CD14-positive monocyte (primary cell): Measurements from ENCODE around the gene PRR20C. TPM values are rescaled to one million over a fixed set of nuclear protein-coding genes. Genes with fewer than 3 reads are reported as not detected.

Experiments
- DNase-seq, 3 donors: peaks; one replicate each; pipeline ENCODE4 v3.0.0-alpha.2; 2011 to 2022
- H2AFZ ChIP-seq: 2 replicates; pipeline ENCODE4 v1.6.0; 2012; ENCODE audit warnings: mild to moderate bottlenecking, low read depth, low read length, inconsistent platforms; ENCODE audit not compliant: insufficient read depth, poor library complexity, severe bottlenecking
- H3K27ac ChIP-seq, 2 donors: 1 replicate in 1 of 2; 2 replicates in 1 of 2; pipeline ENCODE4 v1.5.1; 2012 to 2013; ENCODE audit warnings: low read length in 2 of 2, control low read depth in 1 of 2, inconsistent platforms in 1 of 2, low read depth in 1 of 2, mild to moderate bottlenecking in 1 of 2
- H3K27me3 ChIP-seq, 2 donors: one replicate each; pipeline versions ENCODE4 v1.6.0 to v1.6.1; 2011 to 2013; ENCODE audit warnings: low read length in 2 of 2; ENCODE audit not compliant: control insufficient read depth in 2 of 2, insufficient read depth in 2 of 2
- H3K36me3 ChIP-seq, 2 donors: replicated peaks in 1 of 2; 1 replicate in 1 of 2; 2 replicates in 1 of 2; pipeline versions ENCODE4 v1.5.1 to v1.6.1; 2012 to 2013; ENCODE audit warnings: low read length in 2 of 2, control low read depth in 1 of 2, inconsistent platforms in 1 of 2, mild to moderate bottlenecking in 1 of 2; ENCODE audit not compliant: insufficient read depth in 2 of 2, control insufficient read depth in 1 of 2
- H3K4me1 ChIP-seq, 2 donors: 1 replicate in 1 of 2; 2 replicates in 1 of 2; pipeline versions ENCODE4 v1.5.1 to v1.6.1; 2012 to 2013; ENCODE audit warnings: low read length in 2 of 2, control low read depth in 1 of 2, inconsistent platforms in 1 of 2, mild to moderate bottlenecking in 1 of 2, moderate library complexity in 1 of 2; ENCODE audit not compliant: insufficient read depth in 2 of 2, control insufficient read depth in 1 of 2
- H3K4me2 ChIP-seq: replicated peaks from 2 replicates; pipeline ENCODE3; 2012; ENCODE audit warnings: low read length, moderate library complexity, mild to moderate bottlenecking; ENCODE audit not compliant: poor library complexity, severe bottlenecking; ENCODE audit errors: extremely low read depth
- H3K4me3 ChIP-seq, 3 experiments: fragments of 200-600 bp in 1 of 3; sonication (generic) in 1 of 3; replicated peaks in 1 of 3; 1 replicate in 2 of 3; 2 replicates in 1 of 3; pipeline ENCODE4 v1.5.1; 2011 to 2013; ENCODE audit warnings: low read length in 3 of 3, mild to moderate bottlenecking in 3 of 3, control low read depth in 2 of 3, low read depth in 2 of 3, inconsistent platforms in 1 of 3, moderate library complexity in 1 of 3
- H3K79me2 ChIP-seq: 2 replicates; pipeline ENCODE4 v1.6.0; 2012; ENCODE audit warnings: mild to moderate bottlenecking, control low read depth, inconsistent platforms, low read length, moderate library complexity; ENCODE audit not compliant: insufficient read depth
- H3K9ac ChIP-seq: 2 replicates; pipeline ENCODE4 v1.6.0; 2017; ENCODE audit warnings: low read length, mild to moderate bottlenecking; ENCODE audit not compliant: insufficient read depth, poor library complexity, severe bottlenecking
- H3K9me3 ChIP-seq, 2 donors: replicated peaks in 1 of 2; 1 replicate in 1 of 2; 2 replicates in 1 of 2; pipeline versions ENCODE4 v1.5.1 to v1.6.1; 2012 to 2013; ENCODE audit warnings: low read length in 2 of 2, control low read depth in 1 of 2; ENCODE audit not compliant: control insufficient read depth in 1 of 2, insufficient read depth in 1 of 2
- H4K20me1 ChIP-seq: 2 replicates; pipeline ENCODE4 v1.6.0; 2012; ENCODE audit warnings: mild to moderate bottlenecking, low read length, control low read depth, moderate library complexity; ENCODE audit not compliant: insufficient read depth
- H3K27ac Mint-ChIP-seq, 7 donors: one replicate each; pipeline ENCODE4 v1.8.0; 2020; ENCODE audit warnings: mild to moderate bottlenecking in 7 of 7, mixed read lengths in 7 of 7, moderate library complexity in 6 of 7, inconsistent platforms in 2 of 7
- H3K27me3 Mint-ChIP-seq, 3 donors: one replicate each; pipeline ENCODE4 v1.8.0; 2021 to 2022; ENCODE audit warnings: low read depth in 3 of 3, mild to moderate bottlenecking in 3 of 3, mixed read lengths in 3 of 3, moderate library complexity in 3 of 3, inconsistent platforms in 1 of 3
- H3K36me3 Mint-ChIP-seq, 2 donors: one replicate each; pipeline ENCODE4 v1.8.0; 2020; ENCODE audit warnings: mixed read lengths in 2 of 2, inconsistent platforms in 1 of 2, mild to moderate bottlenecking in 1 of 2
- H3K4me1 Mint-ChIP-seq: one replicate; pipeline ENCODE4 v1.8.0; 2020; ENCODE audit warnings: mild to moderate bottlenecking, mixed read lengths
- H3K4me3 Mint-ChIP-seq, 2 donors: one replicate each; pipeline ENCODE4 v1.8.0; 2020; ENCODE audit warnings: mild to moderate bottlenecking in 2 of 2, mixed read lengths in 2 of 2, moderate library complexity in 1 of 2
- H3K9me3 Mint-ChIP-seq, 7 donors: one replicate each; pipeline ENCODE4 v1.8.0; 2020 to 2022; ENCODE audit warnings: mixed read lengths in 7 of 7, mild to moderate bottlenecking in 6 of 7, moderate library complexity in 6 of 7, inconsistent platforms in 2 of 7
- CTCF ChIP-seq: fragments of 200-600 bp; IDR thresholded peaks from one replicate; pipeline ENCODE4 v1.8.0; 2022; ENCODE audit warnings: antibody characterized with exemption, mild to moderate bottlenecking
- WGBS: methylation state at CpG from one replicate; pipeline ENCODE4 v1.1.5; 2013; ENCODE audit warnings: missing lambda C conversion rate; ENCODE audit not compliant: insufficient coverage; 5-methylcytosine and 5-hydroxymethylcytosine counted together
- intact Hi-C, 2 donors: fragments of 100-400 bp; cut with micrococcal nuclease; formaldehyde crosslinking; loops; one replicate each; pipeline versions ENCODE4 v1.15.0 to v1.15.1; 2023
- polyA plus RNA-seq, 3 donors: library from polyadenylated mRNA; depleted of rRNA in 1 of 3; unstranded in 2 of 3; stranded (reverse) in 1 of 3; fragments of 300-500 nt in 2 of 3; fragments of >200 nt in 1 of 3; fragmentation: Illumina TruSeq in 2 of 3; gene quantifications; 1 replicate in 2 of 3; 2 replicates in 1 of 3; pipeline ENCODE4 v1.2.3, GENCODE V29; 2012 to 2021

PRR20C gene
- polyA plus RNA-seq, 3 donors: not detected

GRCh38 chr13:57123681-57124080 is 30.2 kb upstream of the PRR20C start:
- Mint-ChIP-seq H3K4me1 (no peaks in the 10 kb centered on the region), H3K27me3 (no peaks in the 10 kb centered on the region), H3K4me3 (no peak overlapping the region), H3K9me3 (peaks cover 0 to 6% (median 3%) of the 10 kb centered on the region in 7 donors), H3K27ac (no peak overlapping the region), H3K36me3 (no peaks in the 10 kb centered on the region)
- TF ChIP-seq CTCF: no peak
- no peaks in the 10 kb centered on the region for H3K4me1 ChIP-seq
- no peak overlapping the region for H2AFZ ChIP-seq
- no peak for DNase-seq
- intact Hi-C loops: no loop called here
- H3K79me2 ChIP-seq: no peaks in the 10 kb centered on the region
- H3K9me3 ChIP-seq: peaks cover 11 to 12% of the 10 kb centered on the region in 2 donors
- no peaks in the 10 kb centered on the region for H4K20me1 ChIP-seq
- no peak overlapping the region for H3K4me3 ChIP-seq
- no peak overlapping the region for H3K4me2 ChIP-seq
- no peaks in the 10 kb centered on the region for H3K36me3 ChIP-seq
- H3K27me3 ChIP-seq: no peaks in the 10 kb centered on the region
- no peak overlapping the region for H3K9ac ChIP-seq
- no CpG with 5 or more reads among the region's 1 CpG for WGBS
- no peak overlapping the region for H3K27ac ChIP-seq

GRCh38 chr13:57128909-57129308 is 25.0 kb upstream of the PRR20C start:
- Histone ChIP-seq H3K79me2 (no peaks in the 10 kb centered on the region), H3K4me3 (no peak overlapping the region), H4K20me1 (no peaks in the 10 kb centered on the region), H3K4me2 (no peak overlapping the region), H3K9me3 (peaks cover 0 to 6% of the 10 kb centered on the region in 2 donors), H3K27ac (no peak overlapping the region), H3K4me1 (no peaks in the 10 kb centered on the region), H2AFZ (no peak overlapping the region), H3K36me3 (no peaks in the 10 kb centered on the region), H3K9ac (no peak overlapping the region), H3K27me3 (no peaks in the 10 kb centered on the region)
- intact Hi-C loops: no loop called here
- Mint-ChIP-seq H3K9me3 (peaks cover 0 to 8% (median 0%) of the 10 kb centered on the region in 7 donors), H3K27ac (no peak overlapping the region), H3K4me1 (no peaks in the 10 kb centered on the region), H3K36me3 (no peaks in the 10 kb centered on the region), H3K27me3 (no peaks in the 10 kb centered on the region), H3K4me3 (no peak overlapping the region)
- DNase-seq: no peak
- 100% methylated on average over 1 of the region's 6 CpGs for WGBS
- TF ChIP-seq CTCF: no peak
